HG02852 (cell line): Measurements from ENCODE around the gene PLAA.
"Not testable (repeated sequence)": the region's sequence is repeated elsewhere in the genome, so short reads cannot be mapped to it uniquely, and the experiment has no call there.

Experiments used
- ATAC-seq: cut with Tn5 transposase; IDR thresholded peaks from one replicate; pipeline ENCODE4 v1.9.1; 2021; ENCODE audit warnings: mild to moderate bottlenecking, moderate library complexity; ENCODE audit not compliant: unreplicated experiment

Gene PLAA

DNA sequence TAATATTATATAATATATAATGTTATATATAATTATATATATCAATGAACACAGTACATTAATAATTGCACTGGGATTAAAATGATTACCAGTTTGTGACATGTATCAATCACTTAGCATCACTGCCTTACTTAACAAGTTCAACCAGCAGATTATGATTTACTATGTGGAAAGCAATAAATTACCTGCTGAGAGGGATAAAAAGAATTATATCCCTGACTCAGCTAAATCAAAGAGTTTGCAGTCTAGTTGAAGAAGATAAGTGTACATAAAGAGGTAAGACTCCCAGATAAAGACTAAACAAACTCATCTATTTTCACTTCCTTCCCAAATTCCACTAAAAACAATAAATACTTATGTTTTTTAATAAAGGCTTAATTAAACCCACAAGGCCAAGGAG lies 11.2 kb downstream of the PLAA start:
- no peak for ATAC-seq

- ATAC-seq = no peak
Measured at GRCh38 chr9:26928902-26929495, 18.0 kb downstream of the PLAA start.

GRCh38 chr9:26925609-26926008 lies 21.4 kb downstream of the PLAA start:
- no peak for ATAC-seq

GRCh38 chr9:26919698-26920097 lies 27.3 kb downstream of the PLAA start:
- ATAC-seq = no peak

- no peak for ATAC-seq
Measured at GRCh38 chr9:26913138-26913668, 33.8 kb downstream of the PLAA start.

GRCh38 chr9:26904671-26905070 lies 42.4 kb downstream of the PLAA start:
- ATAC-seq = no peak

- ATAC-seq = no peak
Measured at GRCh38 chr9:26904070-26904469, 43.0 kb downstream of the PLAA start.

DNA sequence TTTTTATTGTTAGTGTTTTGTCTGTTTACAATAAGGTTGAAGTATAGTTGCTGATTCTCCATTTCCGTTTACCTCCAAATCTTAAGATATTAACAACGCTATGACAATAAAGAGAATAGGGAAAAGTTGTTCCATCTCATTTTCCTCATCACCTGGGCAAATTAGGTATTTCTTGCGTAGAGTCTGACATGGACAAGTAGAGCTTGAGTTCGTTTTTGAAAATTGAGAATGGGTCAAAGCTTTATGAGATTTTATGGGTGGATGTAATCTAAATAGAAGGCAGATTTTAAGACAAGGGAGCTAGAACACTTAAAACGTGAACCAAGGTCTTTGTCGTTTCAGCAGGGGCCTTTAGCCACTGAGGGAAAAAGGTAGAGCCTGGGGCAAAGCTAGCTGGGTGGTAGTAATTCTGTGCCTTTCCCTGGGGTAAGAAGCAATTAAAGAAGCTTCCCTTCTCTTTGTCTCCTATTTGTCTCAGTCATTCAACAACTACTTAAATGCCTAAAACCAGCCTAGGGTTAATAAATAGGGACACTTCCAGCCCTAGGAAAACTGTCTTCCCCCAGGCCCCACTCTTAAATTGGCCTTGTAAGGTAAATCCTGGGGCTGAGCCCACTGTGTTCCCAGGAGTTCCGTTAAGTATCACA lies 53.9 kb downstream of the PLAA start:
- ATAC-seq = no peak

DNA sequence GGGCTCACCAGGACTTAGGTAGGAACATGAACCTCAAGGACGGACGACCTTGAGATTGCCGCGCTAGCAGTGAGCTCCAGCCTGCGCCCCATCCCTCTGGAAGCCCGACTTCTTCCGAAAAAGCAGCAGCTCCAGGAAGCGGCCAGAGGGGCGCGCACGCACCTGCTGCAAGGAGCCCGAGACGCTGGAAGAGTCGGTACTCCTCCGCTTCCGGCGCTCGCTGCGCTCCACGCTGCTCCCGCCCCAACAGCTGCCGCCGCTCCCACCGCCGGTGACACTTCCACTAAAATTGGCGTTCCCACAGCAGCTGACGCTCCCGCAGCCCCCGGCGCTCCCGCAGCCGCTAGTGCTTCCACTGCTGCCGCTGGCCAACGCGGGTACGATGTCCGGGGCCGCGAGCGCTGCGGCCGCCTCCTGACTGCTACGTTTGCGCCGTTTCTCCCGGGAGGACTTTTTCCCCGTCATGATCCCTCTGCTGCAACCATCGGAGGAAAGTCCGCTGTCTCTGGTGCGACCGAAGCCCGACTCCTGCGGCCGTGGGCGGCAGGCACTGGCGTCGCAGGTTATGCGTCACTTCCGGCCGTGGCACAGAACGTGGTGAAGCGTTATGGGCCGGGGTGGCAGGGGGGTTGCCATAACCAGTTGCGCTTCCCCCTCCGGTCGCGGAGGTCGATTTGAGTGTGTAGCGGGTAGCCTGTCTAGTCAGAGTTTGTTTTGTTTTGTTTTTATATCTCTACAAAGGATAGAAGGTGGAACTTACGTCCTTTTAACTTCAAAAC lies 54.6 kb downstream of the PLAA start, which contains the start of gene CAAP1:
TSS of gene CAAP1 (minus strand) at position 552 of the 779 bp plus-strand sequence. CDS start at position 465, 87 bp downstream.
- peak; percentile 89 for ATAC-seq

DNA sequence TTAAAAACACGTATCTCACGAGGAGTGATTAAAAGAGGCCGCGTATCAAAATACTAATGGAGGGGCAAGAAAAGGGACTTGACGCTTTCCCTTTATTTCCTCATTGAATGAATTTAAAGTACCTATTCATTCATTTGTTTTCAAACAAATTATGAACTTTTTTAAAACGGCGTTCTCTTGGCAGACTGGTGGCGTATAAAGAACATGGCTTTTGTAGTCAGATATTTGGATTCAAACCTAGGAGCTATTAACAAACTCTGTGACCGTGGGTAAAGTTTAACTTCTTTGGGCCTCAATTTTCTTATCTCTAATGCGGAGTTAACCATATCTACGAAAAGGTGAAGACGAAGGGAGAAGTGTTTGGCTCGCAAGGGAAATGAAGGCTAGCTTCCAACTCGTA lies 55.3 kb downstream of the PLAA start:
- no peak for ATAC-seq

DNA sequence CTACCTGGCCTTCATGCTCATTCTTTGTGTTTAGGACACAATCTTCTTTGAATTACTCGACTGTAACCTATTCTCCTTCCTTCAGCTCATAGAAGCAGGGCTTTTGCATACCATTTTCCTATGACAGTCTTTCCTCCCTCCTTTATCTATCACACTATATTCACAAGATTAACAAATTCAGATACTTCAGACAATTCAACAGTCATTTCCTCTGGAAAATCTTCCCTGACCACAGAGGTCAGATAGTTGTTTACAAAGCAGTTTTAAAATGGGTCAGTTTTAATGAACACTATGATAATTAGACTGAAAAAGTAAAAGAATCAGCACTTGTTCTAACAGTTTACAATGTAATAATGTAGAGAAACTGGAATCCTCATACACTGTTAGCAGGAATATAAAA lies 58.8 kb downstream of the PLAA start:
- ATAC-seq = no peak

DNA sequence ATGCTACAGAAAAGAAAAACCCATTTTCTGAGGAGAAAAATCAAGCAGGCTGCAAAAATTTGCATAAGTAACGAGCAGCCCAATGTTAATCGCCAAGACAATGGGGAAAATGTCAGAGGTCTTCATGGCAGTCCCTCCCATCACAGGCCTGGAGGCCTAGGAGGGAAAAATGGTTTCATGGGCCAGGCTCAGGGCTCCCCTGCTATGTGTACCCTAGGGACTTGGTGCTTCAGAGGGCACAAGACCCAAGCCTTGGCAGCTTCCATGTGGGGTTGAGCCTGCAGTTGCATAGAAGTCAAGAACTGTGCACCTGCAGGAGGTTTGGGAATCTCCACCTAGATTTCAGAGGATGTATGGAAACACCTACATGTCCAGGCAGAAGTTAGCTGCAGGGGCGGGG lies 64.9 kb downstream of the PLAA start:
- ATAC-seq = no peak

DNA sequence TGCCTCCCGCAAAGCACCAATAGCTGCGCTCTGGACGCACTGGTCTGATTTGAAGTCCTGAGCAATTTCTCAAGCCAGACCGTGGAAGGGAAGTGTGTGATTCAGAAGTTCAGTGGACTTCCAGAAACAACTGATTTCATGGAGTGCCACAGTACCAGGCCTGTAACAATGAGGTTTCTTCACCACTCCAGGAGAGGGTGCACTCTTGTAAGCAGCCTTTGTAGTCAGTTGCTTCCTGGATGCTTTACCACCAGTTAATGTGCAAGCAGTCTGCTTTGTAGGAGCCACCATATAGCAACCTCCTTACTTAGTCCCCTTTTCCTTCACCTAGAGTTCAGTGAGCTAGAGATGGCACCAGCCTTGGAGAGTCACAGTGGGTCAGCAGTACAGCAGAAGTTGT lies 66.8 kb downstream of the PLAA start:
- ATAC-seq = no peak

GRCh38 chr9:26875155-26875554 lies 71.9 kb downstream of the PLAA start:
- not testable (repeated sequence) for ATAC-seq

- ATAC-seq = no peak
Measured at GRCh38 chr9:26870292-26870691, 76.8 kb downstream of the PLAA start.

- ATAC-seq = no peak
Measured at GRCh38 chr9:26863074-26863473, 84.0 kb downstream of the PLAA start.

GRCh38 chr9:26856413-26857032 lies 90.5 kb downstream of the PLAA start:
- ATAC-seq = no peak
